Sigmoid colon (tissue), 4 donors: ENCODE measurements around the gene DNAH9.

ENCODE experiments used
- EP300 ChIP-seq, 4 donors: sonication (generic); formaldehyde crosslinking; IDR thresholded peaks; one replicate each; pipeline ENCODE4 v1.6.1; 2017; ENCODE audit warnings: antibody characterized with exemption in 4 of 4
- POLR2A ChIP-seq, 2 donors: fragments of 450-650 bp; IDR thresholded peaks; one replicate each; pipeline ENCODE4 v1.6.1; 2016; ENCODE audit warnings: antibody characterized with exemption in 2 of 2, mild to moderate bottlenecking in 2 of 2, moderate library complexity in 2 of 2
- POLR2AphosphoS5 ChIP-seq, 4 donors: sonication (generic); formaldehyde crosslinking; IDR thresholded peaks; one replicate each; pipeline ENCODE4 v1.6.1; 2017; ENCODE audit warnings: antibody characterized with exemption in 4 of 4
- TF ChIP-seq, protein P1 (sequence below), 4 experiments: fragments of 450-650 bp in 3 of 4; fragments of 200-600 bp in 1 of 4; IDR thresholded peaks; one replicate each; pipeline ENCODE4 v1.5.1; 2016 to 2019; ENCODE audit warnings: antibody characterized with exemption in 4 of 4, mild to moderate bottlenecking in 3 of 4, moderate library complexity in 2 of 4

DNA sequence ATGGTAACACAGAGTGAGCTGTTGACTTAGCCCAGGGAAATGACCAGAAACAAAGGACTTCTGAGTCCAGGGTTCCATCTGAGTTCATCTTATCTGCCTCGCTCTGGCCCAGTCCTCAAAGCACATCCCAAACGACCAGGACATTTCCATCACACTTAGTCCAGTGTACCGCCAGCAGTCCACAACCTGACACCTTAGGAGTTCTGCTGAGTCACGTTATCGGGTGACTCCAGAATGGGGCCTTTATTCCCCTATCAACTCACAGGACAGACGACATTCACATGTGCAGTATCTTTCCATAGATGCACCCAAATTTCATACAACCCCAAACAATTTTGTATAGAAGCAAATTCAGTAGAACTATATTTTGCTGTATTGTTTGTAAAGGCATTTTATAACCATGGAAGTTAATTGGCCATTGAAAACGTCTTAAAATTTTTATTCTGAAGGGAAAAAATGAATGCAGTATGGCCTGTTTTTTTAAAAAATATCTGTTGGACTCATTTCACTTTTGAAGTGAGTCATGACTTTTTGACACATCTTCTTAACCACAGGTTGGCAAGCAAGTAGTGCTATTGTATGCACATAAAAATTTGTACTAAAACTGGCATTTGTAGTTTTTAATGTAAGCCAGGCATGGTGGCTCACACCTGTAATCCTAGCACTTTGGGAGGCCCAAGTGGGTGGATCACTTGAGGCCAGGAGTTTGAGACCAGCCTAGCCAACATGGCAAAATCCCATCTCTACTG, 352.7 kb downstream of the DNAH9 start:
- TF ChIP-seq, protein P1, sequence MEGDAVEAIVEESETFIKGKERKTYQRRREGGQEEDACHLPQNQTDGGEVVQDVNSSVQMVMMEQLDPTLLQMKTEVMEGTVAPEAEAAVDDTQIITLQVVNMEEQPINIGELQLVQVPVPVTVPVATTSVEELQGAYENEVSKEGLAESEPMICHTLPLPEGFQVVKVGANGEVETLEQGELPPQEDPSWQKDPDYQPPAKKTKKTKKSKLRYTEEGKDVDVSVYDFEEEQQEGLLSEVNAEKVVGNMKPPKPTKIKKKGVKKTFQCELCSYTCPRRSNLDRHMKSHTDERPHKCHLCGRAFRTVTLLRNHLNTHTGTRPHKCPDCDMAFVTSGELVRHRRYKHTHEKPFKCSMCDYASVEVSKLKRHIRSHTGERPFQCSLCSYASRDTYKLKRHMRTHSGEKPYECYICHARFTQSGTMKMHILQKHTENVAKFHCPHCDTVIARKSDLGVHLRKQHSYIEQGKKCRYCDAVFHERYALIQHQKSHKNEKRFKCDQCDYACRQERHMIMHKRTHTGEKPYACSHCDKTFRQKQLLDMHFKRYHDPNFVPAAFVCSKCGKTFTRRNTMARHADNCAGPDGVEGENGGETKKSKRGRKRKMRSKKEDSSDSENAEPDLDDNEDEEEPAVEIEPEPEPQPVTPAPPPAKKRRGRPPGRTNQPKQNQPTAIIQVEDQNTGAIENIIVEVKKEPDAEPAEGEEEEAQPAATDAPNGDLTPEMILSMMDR (IDR thresholded peaks at IDR 0.05), result no peak
- no peak for TF ChIP-seq EP300 (IDR thresholded peaks at IDR 0.05)
- TF ChIP-seq POLR2A (IDR thresholded peaks at IDR 0.05), result no peak
- no peak for TF ChIP-seq POLR2AphosphoS5 (IDR thresholded peaks at IDR 0.05)
